Lower leg skin (tissue), 4 donors: ENCODE results near the gene KCNIP4. TPM values are rescaled to one million over a fixed set of nuclear protein-coding genes. Genes with fewer than 3 reads are reported as not detected.

Experiments used
- DNase-seq, 2 donors: peaks; one replicate each; pipeline ENCODE4 v3.0.0-alpha.2; 2019; ENCODE audit warnings: low spot score in 2 of 2
- H3K4me3 ChIP-seq: fragments of 200-600 bp; sonication (generic); 2 replicates; pipeline ENCODE4 v1.5.1; 2017; ENCODE audit warnings: mild to moderate bottlenecking, low read depth; ENCODE audit not compliant: poor library complexity, severe bottlenecking
- POLR2A ChIP-seq, 2 donors: fragments of 450-650 bp; IDR thresholded peaks; one replicate each; pipeline ENCODE4 v1.6.1; 2016 to 2017; ENCODE audit warnings: antibody characterized with exemption in 2 of 2, mild to moderate bottlenecking in 1 of 2, moderate library complexity in 1 of 2
- WGBS, 2 donors: methylation state at CpG; one replicate each; pipeline ENCODE4 v1.1.5; 2018; 5-methylcytosine and 5-hydroxymethylcytosine counted together
- intact Hi-C: fragments of 100-400 bp; cut with DNase I; formaldehyde crosslinking; loops from one replicate; pipeline ENCODE4 v1.15.0; 2023; ENCODE audit warnings: low total_unique reads
- total RNA-seq, 4 donors: library from RNA; depleted of rRNA; stranded (reverse); fragments of >200 nt; gene quantifications; one replicate each; pipeline ENCODE4 v1.1.0, GENCODE V29; 2016
- TF ChIP-seq, protein P1 (sequence below), 3 donors: fragments of 450-650 bp; IDR thresholded peaks; one replicate each; pipeline ENCODE4 v1.5.1; 2016; ENCODE audit warnings: antibody characterized with exemption in 3 of 3, mild to moderate bottlenecking in 3 of 3, moderate library complexity in 2 of 3

Gene KCNIP4
- total RNA-seq, 4 donors from 2014 or later, result not detected

DNA sequence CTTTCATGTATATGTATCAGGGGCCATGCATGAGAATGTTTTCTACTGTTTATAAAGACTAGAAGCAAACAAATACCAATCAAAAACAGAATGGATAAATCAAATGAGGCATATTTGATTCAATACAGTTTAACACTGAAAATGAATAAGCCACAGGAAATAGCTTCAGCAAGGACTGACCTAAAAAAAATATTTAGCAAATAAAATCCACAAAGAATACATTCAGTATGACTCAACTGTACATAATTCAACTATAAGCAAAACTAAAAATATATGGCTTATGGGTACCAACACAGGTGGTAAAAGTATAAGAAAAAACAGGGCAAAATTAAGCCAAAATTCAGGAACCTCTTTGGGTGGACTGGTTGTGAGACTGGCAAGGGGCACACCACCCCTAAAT, 112.9 kb downstream of the KCNIP4 start:
- no peak for TF ChIP-seq POLR2A (IDR thresholded peaks at IDR 0.05)
- TF ChIP-seq, protein P1, sequence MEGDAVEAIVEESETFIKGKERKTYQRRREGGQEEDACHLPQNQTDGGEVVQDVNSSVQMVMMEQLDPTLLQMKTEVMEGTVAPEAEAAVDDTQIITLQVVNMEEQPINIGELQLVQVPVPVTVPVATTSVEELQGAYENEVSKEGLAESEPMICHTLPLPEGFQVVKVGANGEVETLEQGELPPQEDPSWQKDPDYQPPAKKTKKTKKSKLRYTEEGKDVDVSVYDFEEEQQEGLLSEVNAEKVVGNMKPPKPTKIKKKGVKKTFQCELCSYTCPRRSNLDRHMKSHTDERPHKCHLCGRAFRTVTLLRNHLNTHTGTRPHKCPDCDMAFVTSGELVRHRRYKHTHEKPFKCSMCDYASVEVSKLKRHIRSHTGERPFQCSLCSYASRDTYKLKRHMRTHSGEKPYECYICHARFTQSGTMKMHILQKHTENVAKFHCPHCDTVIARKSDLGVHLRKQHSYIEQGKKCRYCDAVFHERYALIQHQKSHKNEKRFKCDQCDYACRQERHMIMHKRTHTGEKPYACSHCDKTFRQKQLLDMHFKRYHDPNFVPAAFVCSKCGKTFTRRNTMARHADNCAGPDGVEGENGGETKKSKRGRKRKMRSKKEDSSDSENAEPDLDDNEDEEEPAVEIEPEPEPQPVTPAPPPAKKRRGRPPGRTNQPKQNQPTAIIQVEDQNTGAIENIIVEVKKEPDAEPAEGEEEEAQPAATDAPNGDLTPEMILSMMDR (IDR thresholded peaks at IDR 0.05), result no peak
- intact Hi-C loops, result no loop called here
- no peak for DNase-seq

DNA sequence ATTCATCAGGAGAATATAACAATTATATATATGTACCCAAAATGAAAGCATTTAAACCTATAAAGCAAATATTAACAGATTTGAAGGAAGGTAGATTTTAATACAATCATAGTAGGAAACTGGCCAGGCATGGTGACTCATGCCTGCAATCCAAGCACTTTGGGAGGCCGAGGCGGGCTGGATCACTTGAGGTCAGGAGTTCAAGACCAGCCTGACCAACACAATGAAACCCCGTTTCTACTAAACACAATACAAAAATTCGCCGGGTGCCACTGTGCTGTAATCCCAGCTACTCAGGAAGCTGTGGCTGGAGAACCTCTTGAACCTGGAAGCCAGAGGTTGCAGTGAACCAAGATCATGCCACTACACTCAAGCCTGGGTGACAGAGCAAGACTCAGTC, 118.3 kb downstream of the KCNIP4 start:
- intact Hi-C loops, result no loop called here
- TF ChIP-seq POLR2A (IDR thresholded peaks at IDR 0.05), result no peak
- WGBS, 2 donors, result 77 to 78% methylated on average over 5 of the region's 5 CpGs
- no peak overlapping the region for H3K4me3 ChIP-seq
- DNase-seq, result no peak

More for the DNA sequence above, 112.9 kb downstream of the KCNIP4 start:
- H3K4me3 ChIP-seq, result no peak overlapping the region

DNA sequence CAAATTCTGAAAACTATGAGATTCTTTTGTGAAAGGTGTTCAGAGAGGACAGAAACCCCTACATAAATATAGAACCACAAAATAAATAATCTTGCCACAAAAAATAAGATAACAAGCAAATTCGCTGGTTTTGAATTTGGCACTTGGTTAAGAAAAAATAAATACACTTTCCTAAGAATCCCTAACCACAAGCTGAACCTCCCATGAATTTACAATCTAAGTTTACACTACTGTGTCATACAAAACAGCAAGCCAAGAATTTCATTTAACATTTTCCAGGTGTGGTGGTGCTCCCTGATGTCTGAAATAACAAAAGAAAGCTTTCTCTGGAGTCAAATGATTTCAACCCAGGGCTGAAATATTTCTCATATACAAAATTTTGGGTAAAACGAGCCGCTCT, 121.0 kb downstream of the KCNIP4 start:
- TF ChIP-seq, protein P1 (IDR thresholded peaks at IDR 0.05), result no peak
- no peak for TF ChIP-seq POLR2A (IDR thresholded peaks at IDR 0.05)
- no peak for DNase-seq
- H3K4me3 ChIP-seq, result no peak overlapping the region
- 76 to 80% methylated on average over 3 of the region's 3 CpGs for WGBS, 2 donors
- intact Hi-C loops, result no loop called here

DNA sequence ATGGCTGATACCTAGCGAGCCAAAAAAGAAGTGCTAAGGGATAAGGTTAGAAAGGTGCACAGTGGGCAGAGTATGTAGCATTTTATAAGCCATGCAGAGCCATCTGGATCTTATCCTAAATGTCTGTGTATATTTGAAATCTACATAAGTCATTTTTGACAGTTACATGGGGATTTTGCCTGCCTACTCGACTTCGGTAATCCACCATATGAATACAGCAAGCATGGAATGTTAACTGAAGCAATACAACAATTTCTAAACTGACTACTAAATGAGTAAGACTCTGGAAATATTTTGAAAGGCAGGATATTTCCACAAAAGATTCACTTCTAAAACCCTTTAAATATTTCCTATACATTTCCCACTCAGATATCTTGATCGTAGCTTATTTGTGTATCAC, 122.5 kb downstream of the KCNIP4 start:
- WGBS, 2 donors, result 81% methylated on average over 4 of the region's 4 CpGs
- no peak for TF ChIP-seq POLR2A (IDR thresholded peaks at IDR 0.05)
- TF ChIP-seq, protein P1 (IDR thresholded peaks at IDR 0.05), result no peak
- intact Hi-C loops, result no loop called here
- no peak for DNase-seq
- no peak overlapping the region for H3K4me3 ChIP-seq

DNA sequence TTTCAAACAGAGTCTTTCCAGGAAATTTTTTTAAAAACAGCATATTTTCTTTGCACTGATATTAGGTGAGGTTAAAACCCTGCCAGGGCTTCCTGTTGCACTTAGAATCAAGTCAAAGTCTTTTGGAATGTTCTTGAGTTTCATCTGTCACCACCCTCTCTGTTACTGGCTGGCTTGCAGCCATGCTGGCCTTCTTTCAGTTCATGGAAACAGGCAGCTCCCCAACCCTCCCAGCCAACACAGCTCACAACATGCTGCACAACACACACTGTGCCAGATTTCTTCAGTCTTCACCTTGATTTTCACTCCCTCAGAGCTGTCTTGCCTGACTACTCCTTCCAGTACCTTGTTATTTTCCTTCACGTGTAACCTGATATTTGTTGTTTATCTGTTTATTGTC, 129.5 kb downstream of the KCNIP4 start:
- TF ChIP-seq, protein P1 (IDR thresholded peaks at IDR 0.05), result no peak
- TF ChIP-seq POLR2A (IDR thresholded peaks at IDR 0.05), result no peak
- intact Hi-C loops, result no loop called here
- H3K4me3 ChIP-seq, result no peak overlapping the region
- peak in 1 of 2 donors; percentile 21 for DNase-seq
- 37 to 44% methylated on average over 1 of the region's 1 CpG for WGBS, 2 donors

DNA sequence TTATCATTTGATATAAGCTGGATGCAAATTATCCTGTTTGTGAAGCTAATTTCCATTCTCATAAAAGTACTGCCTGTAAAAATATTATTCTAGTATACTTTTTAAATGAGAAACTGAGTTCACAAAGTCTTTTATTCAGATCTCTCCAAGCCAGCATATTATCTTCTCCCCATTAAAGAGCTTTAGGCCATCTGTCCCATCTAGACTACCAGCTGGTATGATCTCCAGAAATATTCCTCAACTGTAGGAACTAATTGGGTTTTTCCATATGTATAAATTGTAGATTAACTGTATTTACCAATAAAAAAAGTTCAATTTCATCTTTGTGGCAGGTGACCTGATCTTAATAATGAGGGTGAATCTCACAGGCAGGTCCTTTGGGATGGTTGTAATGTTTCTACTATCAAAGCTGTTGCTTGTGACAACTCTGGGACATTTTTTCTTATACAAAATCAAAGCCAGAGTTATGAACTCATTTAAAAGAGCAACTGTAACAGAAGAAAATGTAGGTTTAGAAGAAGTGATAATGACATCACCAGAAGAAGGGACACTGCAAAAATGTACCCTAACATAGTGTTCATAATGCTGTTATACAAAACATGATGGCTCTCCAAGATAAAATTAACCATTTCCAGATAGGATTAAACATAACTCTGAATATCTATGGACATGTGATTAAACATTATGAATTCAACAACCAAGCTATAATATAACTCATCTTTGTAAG, 132.8 kb downstream of the KCNIP4 start:
- H3K4me3 ChIP-seq, result no peak overlapping the region
- intact Hi-C loops, result no loop called here
- DNase-seq, result no peak
- TF ChIP-seq, protein P1 (IDR thresholded peaks at IDR 0.05), result no peak
